Aorta (tissue), 5 donors: ENCODE data around the gene VPS33B. TPM values are rescaled to one million over a fixed set of nuclear protein-coding genes. Genes with fewer than 3 reads are reported as not detected.

ENCODE experiments used
- ATAC-seq: fragments of 200-7000 bp; cut with Tn5 transposase; one replicate; pipeline ENCODE4 v1.9.1; 2022; ENCODE audit warnings: moderate library complexity; ENCODE audit not compliant: low FRiP score
- DNase-seq, 2 donors: peaks; one replicate each; pipeline ENCODE4 v3.0.0-alpha.2; 2020
- H3K27ac ChIP-seq, 2 donors: one replicate each; pipeline ENCODE4 v1.5.1; 2013; ENCODE audit warnings: low read length in 2 of 2, mild to moderate bottlenecking in 2 of 2, moderate library complexity in 2 of 2, control low read depth in 1 of 2, inconsistent platforms in 1 of 2, low read depth in 1 of 2
- H3K27me3 ChIP-seq, 2 donors: one replicate each; pipeline ENCODE4 v1.6.1; 2013; ENCODE audit warnings: control low read depth in 1 of 2, low read length in 1 of 2, mild to moderate bottlenecking in 1 of 2, moderate library complexity in 1 of 2; ENCODE audit not compliant: insufficient read depth in 2 of 2, control insufficient read depth in 1 of 2
- H3K36me3 ChIP-seq, 2 donors: one replicate each; pipeline ENCODE4 v1.6.1; 2013; ENCODE audit warnings: control low read depth in 1 of 2, low read length in 1 of 2, mild to moderate bottlenecking in 1 of 2; ENCODE audit not compliant: insufficient read depth in 2 of 2, control insufficient read depth in 1 of 2
- H3K4me1 ChIP-seq, 2 donors: one replicate each; pipeline ENCODE4 v1.6.1; 2013; ENCODE audit warnings: low read length in 2 of 2, control low read depth in 1 of 2, mild to moderate bottlenecking in 1 of 2, moderate library complexity in 1 of 2; ENCODE audit not compliant: insufficient read depth in 2 of 2, control insufficient read depth in 1 of 2
- H3K4me3 ChIP-seq, 2 donors: one replicate each; pipeline ENCODE4 v1.5.1; 2013; ENCODE audit warnings: low read length in 2 of 2, control low read depth in 1 of 2, mild to moderate bottlenecking in 1 of 2
- H3K9me3 ChIP-seq: one replicate; pipeline ENCODE4 v1.6.1; 2013; ENCODE audit warnings: mild to moderate bottlenecking, low read length; ENCODE audit not compliant: control insufficient read depth
- WGBS, 2 donors: extraction: QIAGEN DNeasy Blood & Tissue Kit; methylation state at CpG; one replicate each; pipeline ENCODE4 v1.1.7; 2013; 5-methylcytosine and 5-hydroxymethylcytosine counted together
- intact Hi-C, 2 donors: fragments of 100-400 bp; cut with DNase I; formaldehyde crosslinking; loops; one replicate each; pipeline versions ENCODE4 v1.14.2 to v1.15.0; 2022
- long read RNA-seq, 2 donors: library from polyadenylated mRNA; unstranded; transcript quantifications; one replicate each; pipeline ENCODE4 v2.0.0, GENCODE V29; 2020 to 2021
- polyA plus RNA-seq, 2 donors: library from polyadenylated mRNA; stranded (reverse); fragments of 200-250 nt; gene quantifications; one replicate each; pipeline ENCODE4 v1.2.3, GENCODE V29; 2013
- total RNA-seq, 2 donors: library from RNA; stranded (reverse); fragmentation: NEBNext Ultra II Directional; extraction: Animal tissue kit (Norgen Biotek cat#: 25700); gene quantifications; one replicate each; pipeline ENCODE4 v1.2.1, GENCODE V29; 2021
- donor health status: healthy with polysubstance abuse.
- donor health status: Bipolar disorder and iron deficiency.
- donor health status: DM: no; HTN: no; CAD: no.
- donor health status: DM: no; HTN: no; CAD: no.
- donor health status: DM: yes; HTN: yes; CAD: no.

Gene VPS33B
- total RNA-seq, result 10 to 100 TPM; 13.4 to 14.3 TPM
- 10 to 100 TPM in 1 of 2 donors, 1 to 10 TPM in 1; 4.8 to 14.8 TPM for polyA plus RNA-seq
- long read RNA-seq, donor 1, transcript VPS33B-201 (23 exons, 2,767 nt), result major isoform, 13 of 23 reads
- long read RNA-seq, donor 1, partial matches to known transcripts, result 0 of 23 reads
- long read RNA-seq, donor 1, other reads (novel, unspliced or antisense), result 10 of 23 reads
- long read RNA-seq, donor 2, transcript VPS33B-201 (23 exons, 2,767 nt), result major isoform, 6 of 11 reads
- long read RNA-seq, donor 2, partial matches to known transcripts, result 1 of 11 reads
- long read RNA-seq, donor 2, other reads (novel, unspliced or antisense), result 3 of 11 reads

DNA sequence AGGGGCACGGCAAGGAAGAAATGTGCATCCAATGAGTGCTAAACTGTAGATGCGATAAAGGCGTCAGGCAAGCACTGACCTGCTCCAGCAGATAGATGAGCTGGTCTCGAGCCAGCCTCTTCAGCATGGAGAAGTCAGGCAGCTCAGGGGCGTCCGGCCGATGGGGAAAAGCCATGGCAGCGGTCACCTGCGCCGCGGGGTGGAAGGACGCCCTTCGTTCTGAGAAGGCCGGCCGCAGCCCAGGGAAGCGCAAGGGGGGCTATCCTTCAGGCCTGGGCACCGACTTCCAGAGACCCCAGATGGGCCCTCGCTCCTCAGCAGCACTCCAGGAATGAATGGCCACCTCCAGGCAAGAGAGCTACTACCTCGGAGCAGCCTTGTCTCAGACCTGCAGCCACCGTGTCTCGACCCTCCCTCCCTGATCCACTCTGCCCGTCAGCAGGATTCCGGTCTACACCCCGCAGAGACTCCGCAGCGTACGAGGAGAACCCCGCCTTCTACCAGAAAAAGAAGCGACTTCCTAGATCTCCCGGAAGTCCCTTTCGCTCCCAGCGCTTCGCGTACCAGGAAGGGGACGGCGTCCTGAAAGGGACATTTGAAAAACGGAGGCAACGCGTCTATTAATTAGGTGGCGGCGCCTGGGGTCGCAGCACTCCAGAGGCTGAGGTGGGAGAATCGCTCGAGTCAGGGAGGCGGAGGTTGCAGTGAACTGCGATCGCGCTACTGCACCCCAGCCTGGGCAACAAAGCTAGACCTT is at the start of gene VPS33B:
Gene VPS33B, minus strand, starts transcription at position 520 of the 757 bp plus-strand sequence. Its CDS starts 345 bp downstream, at position 175.
- no peak within 1 kb of the TSS for H3K27ac ChIP-seq
- intact Hi-C loops, result loop anchor here in 1 of 2 donors (10.0 kb wide), 1 partner anchor 67 kb away; the partner anchor contains the start of gene RCCD1
- H3K9me3 ChIP-seq, result no peaks in the 10 kb centered on the region
- H3K36me3 ChIP-seq, result no peaks in the 10 kb centered on the region
- 0% methylated on average over 48 of the region's 48 CpGs for WGBS, 2 donors
- peak within 1 kb of the TSS; percentile 75 to 85 for H3K4me3 ChIP-seq
- H3K27me3 ChIP-seq, result no peaks in the 10 kb centered on the region
- DNase-seq (peak; percentile 90 to 91), ATAC-seq (peak; percentile 92)
- no peaks in the 10 kb centered on the region for H3K4me1 ChIP-seq

DNA sequence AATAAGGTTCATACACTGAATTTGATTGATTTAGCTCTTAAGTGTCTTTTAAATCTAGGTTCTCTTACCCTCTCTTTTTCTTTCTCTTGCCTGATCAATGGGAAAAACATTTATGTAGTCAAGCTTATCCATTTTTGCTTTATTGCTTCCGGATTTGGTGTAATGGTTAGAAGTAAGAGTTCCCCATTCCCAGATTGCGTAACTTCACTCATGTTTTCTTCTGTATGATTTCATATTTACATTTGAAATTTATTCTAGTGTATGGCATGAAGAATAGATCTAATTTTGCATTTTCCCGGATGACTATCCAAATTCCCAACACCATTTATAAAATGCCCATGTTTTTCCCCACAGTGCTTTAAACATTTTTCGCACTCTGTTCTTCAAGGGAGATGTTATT is 49.8 kb upstream of the VPS33B start:
- no peak overlapping the region for H3K27ac ChIP-seq
- intact Hi-C loops, result no loop called here
- no peaks in the 10 kb centered on the region for H3K4me1 ChIP-seq
- DNase-seq (no peak), ATAC-seq (no peak)
- H3K36me3 ChIP-seq, result no peaks in the 10 kb centered on the region
- no peak overlapping the region for H3K4me3 ChIP-seq
- no peaks in the 10 kb centered on the region for H3K9me3 ChIP-seq
- 78 to 83% methylated on average over 4 of the region's 4 CpGs for WGBS, 2 donors
- H3K27me3 ChIP-seq, result peaks cover 0 to 2% of the 10 kb centered on the region in 2 donors

DNA sequence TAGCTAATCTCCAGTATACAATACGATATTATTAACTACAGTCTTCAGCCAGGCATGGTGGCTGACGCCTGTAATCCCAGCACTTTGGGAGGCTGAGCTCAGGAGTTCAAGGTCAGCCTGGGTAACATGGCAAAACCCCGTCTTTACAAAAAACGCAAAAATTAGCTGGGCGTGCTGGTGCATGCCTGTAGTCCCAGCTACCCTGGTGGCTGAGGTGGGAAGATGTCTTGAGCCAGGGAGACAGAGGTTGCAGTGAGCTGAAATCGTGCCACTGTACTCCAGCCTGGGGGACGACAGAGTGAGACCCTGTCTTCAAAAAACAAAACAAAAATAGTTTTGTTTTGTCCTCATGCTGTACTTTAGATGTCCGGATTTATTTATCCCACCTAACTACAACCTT is 48.5 kb upstream of the VPS33B start:
- H3K9me3 ChIP-seq, result no peaks in the 10 kb centered on the region
- no peak overlapping the region for H3K27ac ChIP-seq
- H3K4me1 ChIP-seq, result no peaks in the 10 kb centered on the region
- intact Hi-C loops, result no loop called here
- DNase-seq (no peak), ATAC-seq (no peak)
- H3K27me3 ChIP-seq, result peaks cover 0 to 2% of the 10 kb centered on the region in 2 donors
- no peaks in the 10 kb centered on the region for H3K36me3 ChIP-seq
- WGBS, 2 donors, result 80 to 83% methylated on average over 8 of the region's 8 CpGs
- no peak overlapping the region for H3K4me3 ChIP-seq

DNA sequence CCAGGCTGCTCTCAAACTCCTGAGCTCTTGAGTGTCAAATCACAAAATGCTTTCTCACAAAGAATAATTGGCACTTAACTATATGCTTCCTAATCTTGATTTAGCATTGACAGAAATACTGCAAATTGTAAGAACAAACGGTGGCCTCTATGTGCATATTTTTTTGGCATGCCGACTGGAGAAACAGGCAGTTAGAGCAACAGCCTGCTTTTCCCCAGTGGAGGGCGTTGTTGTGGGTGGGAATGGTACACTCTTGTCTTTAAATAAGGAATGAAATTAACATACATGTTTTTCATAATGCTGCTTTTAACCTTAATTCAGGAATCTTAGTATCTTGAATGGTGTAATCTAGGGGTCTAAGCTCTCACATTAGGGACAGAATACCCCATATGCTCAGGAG is 46.6 kb upstream of the VPS33B start:
- peaks cover 0 to 2% of the 10 kb centered on the region in 2 donors for H3K27me3 ChIP-seq
- ATAC-seq (no peak), DNase-seq (no peak)
- H3K27ac ChIP-seq, result no peak overlapping the region
- peaks cover 2% of the 10 kb centered on the region for H3K9me3 ChIP-seq
- H3K4me1 ChIP-seq, result no peaks in the 10 kb centered on the region
- H3K4me3 ChIP-seq, result no peak overlapping the region
- intact Hi-C loops, result no loop called here
- WGBS, 2 donors, result 55 to 58% methylated on average over 3 of the region's 3 CpGs
- H3K36me3 ChIP-seq, result no peaks in the 10 kb centered on the region

DNA sequence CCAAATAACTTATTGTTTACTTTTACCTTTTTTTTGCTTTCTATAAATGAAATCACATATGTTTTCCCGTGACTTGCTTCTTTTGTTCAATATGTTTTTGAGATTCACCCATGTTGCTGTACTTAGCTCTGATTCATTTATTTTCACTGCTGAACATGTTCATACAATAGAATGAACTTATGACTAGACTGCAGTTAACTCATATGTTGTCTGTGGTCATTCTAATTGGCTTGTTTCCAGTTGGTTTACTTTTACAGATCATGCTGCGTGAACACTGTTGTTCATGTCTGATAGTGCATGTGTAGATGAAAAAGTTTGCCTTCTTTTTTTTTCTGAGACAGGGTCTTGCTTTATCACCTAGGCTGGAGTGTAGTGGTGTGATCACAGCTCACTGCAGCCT is 46.0 kb upstream of the VPS33B start:
- no peak overlapping the region for H3K4me3 ChIP-seq
- intact Hi-C loops, result no loop called here
- no peaks in the 10 kb centered on the region for H3K4me1 ChIP-seq
- ATAC-seq, result no peak
- H3K36me3 ChIP-seq, result no peaks in the 10 kb centered on the region
- 79 to 92% methylated on average over 2 of the region's 2 CpGs for WGBS, 2 donors
- DNase-seq, result no peak
- H3K27ac ChIP-seq, result no peak overlapping the region
- H3K9me3 ChIP-seq, result peaks cover 2% of the 10 kb centered on the region
- H3K27me3 ChIP-seq, result peaks cover 0 to 2% of the 10 kb centered on the region in 2 donors

DNA sequence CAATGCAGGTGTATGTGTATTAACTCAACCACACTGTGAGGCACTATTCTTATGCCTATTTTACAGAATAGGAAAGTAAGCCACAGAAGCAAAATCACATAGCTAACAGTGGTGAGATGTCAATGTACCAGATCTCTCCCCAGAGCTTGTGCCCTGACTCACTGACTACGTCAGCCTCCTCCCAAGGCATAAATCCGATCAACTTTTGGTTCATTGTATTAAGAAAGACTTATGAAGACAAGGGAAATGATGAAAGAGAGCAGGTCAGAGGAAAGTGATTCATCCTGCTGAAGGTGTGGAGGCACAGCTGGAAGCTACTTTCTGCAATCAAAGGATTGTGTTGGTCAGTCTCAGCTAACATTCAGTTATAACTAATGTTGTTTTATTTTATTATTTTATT is 44.6 kb upstream of the VPS33B start:
- DNase-seq (no peak), ATAC-seq (no peak)
- no peak overlapping the region for H3K27ac ChIP-seq
- H3K36me3 ChIP-seq, result no peaks in the 10 kb centered on the region
- H3K9me3 ChIP-seq, result peaks cover 2% of the 10 kb centered on the region
- H3K4me3 ChIP-seq, result no peak overlapping the region
- intact Hi-C loops, result no loop called here
- H3K4me1 ChIP-seq, result no peaks in the 10 kb centered on the region
- WGBS, 2 donors, result 83 to 90% methylated on average over 2 of the region's 2 CpGs
- peaks cover 0 to 2% of the 10 kb centered on the region in 2 donors for H3K27me3 ChIP-seq

DNA sequence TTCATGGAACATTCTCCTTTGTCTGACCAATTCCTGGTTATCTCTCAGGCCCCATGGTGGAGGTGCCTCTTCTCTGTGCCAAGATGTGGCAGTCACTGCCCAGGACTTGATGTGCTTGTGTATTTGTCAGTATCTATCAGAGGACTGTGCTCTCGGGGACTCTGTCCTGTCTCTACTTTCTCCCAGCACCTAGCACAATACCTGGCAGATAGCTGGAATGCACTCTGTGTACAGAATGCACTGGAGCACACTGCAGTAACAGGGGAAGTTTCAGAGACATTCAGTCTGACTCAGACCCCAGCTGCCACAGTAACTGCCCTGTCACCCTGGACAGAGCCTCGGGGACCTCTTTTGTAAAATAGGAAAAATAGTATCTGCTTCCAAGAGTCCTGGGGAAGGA is 43.1 kb upstream of the VPS33B start:
- intact Hi-C loops, result no loop called here

DNA sequence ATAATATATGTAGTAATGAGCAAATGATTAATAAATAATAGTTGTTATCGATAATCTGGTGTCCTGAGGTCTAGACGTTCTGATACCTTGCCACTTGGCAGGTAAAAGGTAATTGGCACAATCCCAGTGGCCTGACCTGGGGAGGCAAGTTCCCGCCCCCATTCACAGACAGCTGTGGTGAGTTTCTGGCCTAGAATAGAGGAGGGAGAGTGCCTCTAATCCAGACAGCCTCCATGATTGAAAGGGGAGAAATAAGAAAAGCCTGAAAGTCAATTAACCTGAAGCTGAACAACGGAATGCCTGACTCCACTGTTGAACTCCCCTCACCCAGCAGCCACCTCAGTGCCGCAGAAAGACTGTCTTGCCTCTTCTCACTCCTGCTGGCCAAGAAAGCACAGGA is 39.6 kb upstream of the VPS33B start:
- Histone ChIP-seq H3K9me3 (peaks cover 2% of the 10 kb centered on the region), H3K27ac (no peak overlapping the region), H3K4me1 (no peaks in the 10 kb centered on the region), H3K36me3 (no peaks in the 10 kb centered on the region), H3K4me3 (no peak overlapping the region), H3K27me3 (no peaks in the 10 kb centered on the region)
- no peak for ATAC-seq
- WGBS, 2 donors, result 64 to 73% methylated on average over 5 of the region's 5 CpGs
- no peak for DNase-seq
- intact Hi-C loops, result no loop called here

More for the DNA sequence above, 43.1 kb upstream of the VPS33B start:
- 53 to 59% methylated on average over 2 of the region's 2 CpGs for WGBS, 2 donors
- Histone ChIP-seq H3K27me3 (peaks cover 0 to 2% of the 10 kb centered on the region in 2 donors), H3K36me3 (no peaks in the 10 kb centered on the region), H3K9me3 (peaks cover 2% of the 10 kb centered on the region), H3K27ac (no peak overlapping the region), H3K4me1 (no peaks in the 10 kb centered on the region), H3K4me3 (no peak overlapping the region)
- ATAC-seq, result no peak
- DNase-seq, result no peak

DNA sequence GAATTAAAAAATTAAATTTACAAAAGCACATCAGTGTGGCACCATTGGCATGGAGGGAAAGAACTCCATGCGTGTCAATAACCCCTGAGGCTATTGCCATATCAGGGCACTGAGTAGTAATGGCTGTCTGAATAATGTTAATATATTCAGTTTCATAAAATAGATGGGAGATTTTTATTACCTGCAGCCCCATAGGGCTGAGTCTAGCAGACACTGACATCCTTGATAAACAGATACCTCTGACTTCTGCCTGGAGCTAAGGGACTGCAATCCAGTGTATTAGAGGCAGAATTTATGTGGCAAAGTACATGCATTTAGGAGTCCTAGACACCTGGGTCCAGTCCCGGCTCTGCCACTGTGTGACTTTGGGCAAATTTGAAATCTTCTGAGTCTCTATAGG is 38.8 kb upstream of the VPS33B start:
- Histone ChIP-seq H3K9me3 (peaks cover 2% of the 10 kb centered on the region), H3K27me3 (no peaks in the 10 kb centered on the region), H3K4me3 (no peak overlapping the region), H3K27ac (no peak overlapping the region), H3K36me3 (no peaks in the 10 kb centered on the region), H3K4me1 (no peaks in the 10 kb centered on the region)
- ATAC-seq (no peak), DNase-seq (no peak)
- intact Hi-C loops, result no loop called here
- WGBS, 2 donors, result 78 to 82% methylated on average over 2 of the region's 2 CpGs
